Measurements from ENCODE around the gene PPID.
"Not testable (repeated sequence)": the region's sequence is repeated elsewhere in the genome, so short reads cannot be mapped to it uniquely, and the experiment has no call there.

DNA sequence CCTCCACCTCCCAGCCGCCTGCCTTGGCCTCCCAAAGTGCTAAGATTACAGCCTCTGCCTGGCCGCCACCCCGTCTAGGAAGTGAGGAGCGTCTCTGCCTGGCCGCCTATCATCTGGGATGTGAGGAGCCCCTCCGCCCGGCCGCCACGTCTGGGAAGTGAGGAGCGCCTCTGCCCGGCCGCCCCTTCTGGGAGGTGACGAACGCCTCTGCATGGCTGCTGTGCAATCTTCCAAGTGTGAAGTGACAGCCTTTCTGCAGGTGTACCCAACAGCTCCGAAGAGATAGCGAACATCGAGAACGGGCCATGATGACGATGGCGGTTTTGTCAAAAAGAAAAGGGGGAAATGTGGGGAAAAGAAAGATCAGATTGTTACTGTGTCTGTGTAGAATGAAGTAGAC lies 36.3 kb upstream of the PPID start:
- TF ChIP-seq, protein P1, sequence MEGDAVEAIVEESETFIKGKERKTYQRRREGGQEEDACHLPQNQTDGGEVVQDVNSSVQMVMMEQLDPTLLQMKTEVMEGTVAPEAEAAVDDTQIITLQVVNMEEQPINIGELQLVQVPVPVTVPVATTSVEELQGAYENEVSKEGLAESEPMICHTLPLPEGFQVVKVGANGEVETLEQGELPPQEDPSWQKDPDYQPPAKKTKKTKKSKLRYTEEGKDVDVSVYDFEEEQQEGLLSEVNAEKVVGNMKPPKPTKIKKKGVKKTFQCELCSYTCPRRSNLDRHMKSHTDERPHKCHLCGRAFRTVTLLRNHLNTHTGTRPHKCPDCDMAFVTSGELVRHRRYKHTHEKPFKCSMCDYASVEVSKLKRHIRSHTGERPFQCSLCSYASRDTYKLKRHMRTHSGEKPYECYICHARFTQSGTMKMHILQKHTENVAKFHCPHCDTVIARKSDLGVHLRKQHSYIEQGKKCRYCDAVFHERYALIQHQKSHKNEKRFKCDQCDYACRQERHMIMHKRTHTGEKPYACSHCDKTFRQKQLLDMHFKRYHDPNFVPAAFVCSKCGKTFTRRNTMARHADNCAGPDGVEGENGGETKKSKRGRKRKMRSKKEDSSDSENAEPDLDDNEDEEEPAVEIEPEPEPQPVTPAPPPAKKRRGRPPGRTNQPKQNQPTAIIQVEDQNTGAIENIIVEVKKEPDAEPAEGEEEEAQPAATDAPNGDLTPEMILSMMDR (conservative IDR thresholded peaks at IDR 0.05; ENCODE audit: low read depth, low read length): not testable (repeated sequence)
- not testable (repeated sequence) for TF ChIP-seq POLR2A (IDR thresholded peaks at IDR 0.05; ENCODE audit: low read depth, low read length); RCOR1 (IDR thresholded peaks at IDR 0.05; ENCODE audit: insufficient replicate concordance, low read length); MXI1 (IDR thresholded peaks at IDR 0.05; ENCODE audit: borderline replicate concordance, low read depth, low read length); FOS (IDR thresholded peaks at IDR 0.05; ENCODE audit: low read depth, low read length); RFX5 (IDR thresholded peaks at IDR 0.05; ENCODE audit: low read depth, low read length); SMC3 (IDR thresholded peaks at IDR 0.05; ENCODE audit: low read depth, low read length); MAZ (IDR thresholded peaks at IDR 0.05; ENCODE audit: borderline replicate concordance, low read depth, low read length); CHD1 (IDR thresholded peaks at IDR 0.05; ENCODE audit: low read depth, low read length); RAD21 (IDR thresholded peaks at IDR 0.05; ENCODE audit: low read length); BHLHE40 (IDR thresholded peaks at IDR 0.05; ENCODE audit: low read depth, low read length)
- TF ChIP-seq, protein P2, sequence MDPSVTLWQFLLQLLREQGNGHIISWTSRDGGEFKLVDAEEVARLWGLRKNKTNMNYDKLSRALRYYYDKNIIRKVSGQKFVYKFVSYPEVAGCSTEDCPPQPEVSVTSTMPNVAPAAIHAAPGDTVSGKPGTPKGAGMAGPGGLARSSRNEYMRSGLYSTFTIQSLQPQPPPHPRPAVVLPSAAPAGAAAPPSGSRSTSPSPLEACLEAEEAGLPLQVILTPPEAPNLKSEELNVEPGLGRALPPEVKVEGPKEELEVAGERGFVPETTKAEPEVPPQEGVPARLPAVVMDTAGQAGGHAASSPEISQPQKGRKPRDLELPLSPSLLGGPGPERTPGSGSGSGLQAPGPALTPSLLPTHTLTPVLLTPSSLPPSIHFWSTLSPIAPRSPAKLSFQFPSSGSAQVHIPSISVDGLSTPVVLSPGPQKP (IDR thresholded peaks at IDR 0.05; ENCODE audit: borderline replicate concordance, low read depth, low read length): not testable (repeated sequence)

All from IMR-90 (cell line).